Measurements from ENCODE around the gene SLC44A3. TPM values are rescaled to one million over a fixed set of nuclear protein-coding genes. Genes with fewer than 3 reads are reported as not detected.
A peak's percentile ranks its signal among the peaks of the same experiment; 100 is the strongest.

SLC44A3 gene
- total and polyA plus RNA-seq, 2 of the 13 experiments (the other 11 are each of a cell fraction or from before 2014, with no cell fraction given), result 6.8 to 14.1 TPM

- H3K4me1 ChIP-seq (ENCODE audit: insufficient read depth, low read length), result peaks cover 68% of the 10 kb centered on the region
- TSS peak; percentile 63 for BruUV-seq (replicated peaks)
- no peaks in the 10 kb centered on the region for H3K9me3 ChIP-seq (ENCODE audit: low read length)
- 0 out of 5 replicates have a peak, but pooled peaks cover 0 to 11% of the 10 kb centered on the region in 2 experiments for H3K36me3 ChIP-seq (replicated peaks in 1 of 2; ENCODE audit: control insufficient read depth in 1 of 2, insufficient read depth in 2 of 2, low read length in 2 of 2)
- peak overlapping the region; percentile 84 for H3K9ac ChIP-seq (ENCODE audit: insufficient read depth, low read depth, low read length)
- 0% methylated on average over 2 of the region's 2 CpGs for whole genome bisulfite sequencing (ENCODE audit: low lambda C conversion rate)
- POLR2A ChIA-PET, result interaction anchor here (0.9 to 1.5 kb wide), 3 partner anchors 37 to 116 kb away, joined by 3 read pairs; no protein-coding TSS in a partner anchor
- H3K4me3 ChIP-seq (replicated peaks in 1 of 3; ENCODE audit: insufficient read depth in 1 of 3, low read depth in 2 of 3, low read length in 3 of 3), result peak overlapping the region; percentile 79 to 81 (median 80)
- ATAC-seq (no peak), DNase-seq (ENCODE audit: low spot score) (no peak), FAIRE-seq (no peak)
- no peak overlapping the region for H2AFZ ChIP-seq (ENCODE audit: low read length)
- peaks cover 43% of the 10 kb centered on the region for H4K20me1 ChIP-seq (ENCODE audit: insufficient read depth, low read length)
- CTCF ChIA-PET (ENCODE audit: low intra/inter-chr PET ratio, low total read pairs), result interaction anchor here (3.5 kb wide), 1 partner anchor 117 kb away, joined by 22 read pairs; no protein-coding TSS in a partner anchor
- in situ Hi-C loops (cut with HindIII; ENCODE audit: extremely low pct_ligation_motif_present, low pct_unique_long_range_greater_than_20kb), result no loop called here
- H3K4me2 ChIP-seq (ENCODE audit: low read depth, low read length), result peak overlapping the region; percentile 78
- peak overlapping the region; percentile 95 for H3K27ac ChIP-seq (ENCODE audit: extremely low read length, insufficient read depth, low read length)
- TF ChIP-seq MAFF (IDR thresholded peaks at IDR 0.05; ENCODE audit: low read depth, low read length) (0 out of 2 replicates have a peak, but pooled peaks have one; percentile 29), ZNF83 (CRISPR knock-in tag; IDR thresholded peaks at IDR 0.05; ENCODE audit: borderline replicate concordance) (no peak), PCBP2 (optimal IDR thresholded peaks at IDR 0.05; ENCODE audit: low read depth, low read length, poor library complexity, severe bottlenecking) (no peak), MAFK (conservative IDR thresholded peaks at IDR 0.05 in 1 of 2, IDR thresholded peaks at IDR 0.05 in 1 of 2; ENCODE audit: low read length in 2 of 2) (0 out of 4 replicates have a peak, but pooled peaks have one; percentile 13 to 32), USF2 (IDR thresholded peaks at IDR 0.05; ENCODE audit: low read depth, low read length) (no peak), USF2 (CRISPR knock-in tag; IDR thresholded peaks at IDR 0.05; ENCODE audit: borderline replicate concordance) (0 out of 2 replicates have a peak, but pooled peaks have one; percentile 32)
- H3K27me3 ChIP-seq (ENCODE audit: control insufficient read depth in 1 of 2, insufficient read depth in 2 of 2, low read length in 2 of 2), result no peaks in the 10 kb centered on the region; a peak in 1 of 5 replicates
- intact Hi-C loops (cut with micrococcal nuclease; ENCODE audit: unreplicated experiment), result loop anchor here (5.0 kb wide), 1 partner anchor 307 kb away; the partner anchor contains the start of gene RWDD3
- peaks cover 93% of the 10 kb centered on the region for H3K79me2 ChIP-seq (ENCODE audit: insufficient read depth, low read length)
These were observed 104.8 kb downstream of the SLC44A3 start for GRCh38 chr1:94925004-94925403.

Measured in HepG2 (cell line).